Activated CD4-positive, alpha-beta T cell treated with anti-CD3 and anti-CD28 coated beads, Interleukin-2, amount 50 U/mL, for 4 hours (primary cell): ENCODE results near the gene PAM16.

ENCODE experiments used
- DNase-seq, 2 experiments: peaks; one replicate each; pipeline ENCODE4 v3.0.0-alpha.2; 2020

The PAM16 gene

GRCh38 chr16:4293181-4293716 lies 57.9 kb downstream of the PAM16 start:
- no peak for DNase-seq

GRCh38 chr16:4291699-4292098 lies 59.4 kb downstream of the PAM16 start:
- DNase-seq, result no peak
